ENCODE measurements around the gene SEC63.

The SEC63 gene

DNA sequence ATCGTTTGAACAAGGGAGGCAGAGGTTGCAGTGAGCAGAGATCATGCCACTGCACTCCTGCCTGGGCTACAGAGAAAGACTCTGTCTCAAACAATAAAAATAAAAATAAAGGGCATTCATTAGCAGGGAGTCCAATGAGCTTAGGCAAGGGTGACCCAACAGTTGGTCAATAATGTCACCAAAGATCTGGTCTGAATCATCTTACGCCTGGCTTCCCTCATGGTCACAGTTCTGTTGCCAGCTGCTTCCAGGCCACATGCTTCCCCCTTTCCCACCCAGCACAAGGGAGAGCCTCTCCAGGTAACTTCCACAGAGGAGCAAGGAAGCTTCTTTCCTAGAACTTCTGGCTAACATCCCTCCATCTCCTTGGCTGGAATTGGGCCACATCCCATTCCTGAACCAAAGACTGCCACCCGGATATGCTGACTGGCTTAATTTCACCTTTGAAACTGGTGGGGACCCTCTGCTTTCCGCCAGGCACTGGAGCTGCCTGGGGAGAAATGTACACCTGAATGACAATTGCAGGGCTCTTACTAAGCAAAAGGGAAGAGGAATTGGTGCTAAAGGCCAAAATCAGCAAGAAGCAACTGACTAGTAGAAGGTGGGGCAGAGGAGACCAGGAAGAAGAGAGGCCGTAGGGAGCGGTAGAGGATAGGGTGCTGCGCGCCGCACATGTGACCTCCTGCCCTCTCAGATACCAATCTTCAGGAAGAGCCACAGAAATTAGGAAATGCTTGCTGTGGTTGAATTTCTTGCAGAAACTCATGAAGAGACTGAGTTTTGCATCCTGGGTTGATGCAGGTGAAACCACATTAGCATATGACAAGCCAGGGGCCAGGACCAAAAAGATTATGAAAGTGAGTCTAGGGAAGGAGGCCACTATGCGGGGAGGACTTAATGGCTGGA lies 125.6 kb downstream of the SEC63 start:
- TF ChIP-seq, protein P1, sequence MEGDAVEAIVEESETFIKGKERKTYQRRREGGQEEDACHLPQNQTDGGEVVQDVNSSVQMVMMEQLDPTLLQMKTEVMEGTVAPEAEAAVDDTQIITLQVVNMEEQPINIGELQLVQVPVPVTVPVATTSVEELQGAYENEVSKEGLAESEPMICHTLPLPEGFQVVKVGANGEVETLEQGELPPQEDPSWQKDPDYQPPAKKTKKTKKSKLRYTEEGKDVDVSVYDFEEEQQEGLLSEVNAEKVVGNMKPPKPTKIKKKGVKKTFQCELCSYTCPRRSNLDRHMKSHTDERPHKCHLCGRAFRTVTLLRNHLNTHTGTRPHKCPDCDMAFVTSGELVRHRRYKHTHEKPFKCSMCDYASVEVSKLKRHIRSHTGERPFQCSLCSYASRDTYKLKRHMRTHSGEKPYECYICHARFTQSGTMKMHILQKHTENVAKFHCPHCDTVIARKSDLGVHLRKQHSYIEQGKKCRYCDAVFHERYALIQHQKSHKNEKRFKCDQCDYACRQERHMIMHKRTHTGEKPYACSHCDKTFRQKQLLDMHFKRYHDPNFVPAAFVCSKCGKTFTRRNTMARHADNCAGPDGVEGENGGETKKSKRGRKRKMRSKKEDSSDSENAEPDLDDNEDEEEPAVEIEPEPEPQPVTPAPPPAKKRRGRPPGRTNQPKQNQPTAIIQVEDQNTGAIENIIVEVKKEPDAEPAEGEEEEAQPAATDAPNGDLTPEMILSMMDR (IDR thresholded peaks at IDR 0.05; ENCODE audit: low read depth, low read length, missing control alignments), result no peak
- no peak for DNase-seq (ENCODE audit: low read depth)
- H3K4me3 ChIP-seq (ENCODE audit: low read depth, low read length), result no peak overlapping the region
- in situ Hi-C loops (cut with HindIII; ENCODE audit: low sequenced_read_pairs), result no loop called here

DNA sequence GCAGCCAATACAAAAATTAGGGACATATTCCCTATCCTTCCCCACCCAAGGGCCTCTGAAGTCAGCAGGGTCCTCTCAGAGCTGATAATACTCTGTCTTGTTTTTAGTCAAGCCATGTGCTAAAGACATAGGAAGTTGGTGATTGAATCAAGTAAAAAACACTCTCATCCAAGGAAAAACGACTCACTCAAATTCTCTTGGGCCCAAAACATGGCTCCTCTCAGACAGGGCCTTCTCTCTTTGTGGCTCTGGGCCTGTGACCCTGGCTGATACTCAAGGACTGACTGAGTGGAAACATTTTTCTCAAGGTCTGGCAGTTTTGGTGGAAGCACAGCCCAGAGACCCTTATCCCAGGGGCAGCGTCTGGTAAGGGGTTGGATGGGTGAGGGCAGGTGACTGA lies 127.9 kb downstream of the SEC63 start:
- H3K4me3 ChIP-seq (ENCODE audit: low read depth, low read length), result no peak overlapping the region
- TF ChIP-seq, protein P1 (IDR thresholded peaks at IDR 0.05; ENCODE audit: low read depth, low read length, missing control alignments), result no peak
- DNase-seq (ENCODE audit: low read depth), result no peak
- in situ Hi-C loops (cut with HindIII; ENCODE audit: low sequenced_read_pairs), result no loop called here

DNA sequence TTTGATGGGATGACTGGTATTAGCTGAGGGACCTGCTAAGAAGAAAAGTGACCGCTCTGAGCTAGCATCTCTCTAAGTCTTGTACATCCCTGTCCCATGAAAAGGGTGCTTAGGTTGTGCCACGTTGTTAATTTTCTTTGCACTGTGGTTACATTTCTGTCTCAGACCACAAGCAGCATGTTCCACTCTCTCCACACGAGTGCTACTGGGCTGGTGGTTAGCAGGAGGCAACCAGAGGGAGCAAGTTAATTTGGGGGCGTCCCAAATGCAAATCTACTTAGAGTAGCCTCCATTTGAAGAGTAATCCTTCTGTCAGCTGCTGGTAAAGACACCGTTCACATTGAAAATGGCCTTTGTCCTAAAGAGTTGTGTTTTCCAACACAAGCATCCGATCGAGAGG lies 130.5 kb downstream of the SEC63 start:
- no peak for DNase-seq (ENCODE audit: low read depth)
- H3K4me3 ChIP-seq (ENCODE audit: low read depth, low read length), result no peak overlapping the region
- TF ChIP-seq, protein P1 (IDR thresholded peaks at IDR 0.05; ENCODE audit: low read depth, low read length, missing control alignments), result no peak
- in situ Hi-C loops (cut with HindIII; ENCODE audit: low sequenced_read_pairs), result no loop called here

DNA sequence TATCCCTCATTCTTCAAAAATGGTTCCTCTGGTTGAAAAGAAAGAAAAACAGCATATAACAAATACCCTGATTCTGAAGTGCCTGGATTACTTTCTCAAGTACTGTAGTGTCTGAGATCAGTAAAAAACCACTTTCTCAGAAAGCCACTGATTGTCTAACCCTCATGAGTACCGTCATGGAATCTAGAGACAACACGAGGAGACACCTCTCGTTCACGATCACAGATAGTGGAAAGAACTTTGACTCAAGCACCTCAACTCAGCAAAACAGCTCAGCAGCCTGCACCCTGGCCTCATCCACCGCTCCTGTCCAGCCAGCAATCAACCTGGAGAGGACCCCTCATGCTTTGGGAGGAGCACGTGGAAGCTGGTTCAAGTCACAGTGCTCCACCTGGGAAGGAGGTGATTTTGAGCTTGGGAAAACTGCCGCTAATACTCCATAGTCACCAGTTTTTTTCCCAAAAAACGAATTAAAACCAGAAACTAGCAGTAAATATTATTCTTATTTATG lies 134.9 kb downstream of the SEC63 start:
- DNase-seq (ENCODE audit: low read depth), result no peak
- in situ Hi-C loops (cut with HindIII; ENCODE audit: low sequenced_read_pairs), result no loop called here
- no peak overlapping the region for H3K4me3 ChIP-seq (ENCODE audit: low read depth, low read length)
- TF ChIP-seq, protein P1 (IDR thresholded peaks at IDR 0.05; ENCODE audit: low read depth, low read length, missing control alignments), result no peak

DNA sequence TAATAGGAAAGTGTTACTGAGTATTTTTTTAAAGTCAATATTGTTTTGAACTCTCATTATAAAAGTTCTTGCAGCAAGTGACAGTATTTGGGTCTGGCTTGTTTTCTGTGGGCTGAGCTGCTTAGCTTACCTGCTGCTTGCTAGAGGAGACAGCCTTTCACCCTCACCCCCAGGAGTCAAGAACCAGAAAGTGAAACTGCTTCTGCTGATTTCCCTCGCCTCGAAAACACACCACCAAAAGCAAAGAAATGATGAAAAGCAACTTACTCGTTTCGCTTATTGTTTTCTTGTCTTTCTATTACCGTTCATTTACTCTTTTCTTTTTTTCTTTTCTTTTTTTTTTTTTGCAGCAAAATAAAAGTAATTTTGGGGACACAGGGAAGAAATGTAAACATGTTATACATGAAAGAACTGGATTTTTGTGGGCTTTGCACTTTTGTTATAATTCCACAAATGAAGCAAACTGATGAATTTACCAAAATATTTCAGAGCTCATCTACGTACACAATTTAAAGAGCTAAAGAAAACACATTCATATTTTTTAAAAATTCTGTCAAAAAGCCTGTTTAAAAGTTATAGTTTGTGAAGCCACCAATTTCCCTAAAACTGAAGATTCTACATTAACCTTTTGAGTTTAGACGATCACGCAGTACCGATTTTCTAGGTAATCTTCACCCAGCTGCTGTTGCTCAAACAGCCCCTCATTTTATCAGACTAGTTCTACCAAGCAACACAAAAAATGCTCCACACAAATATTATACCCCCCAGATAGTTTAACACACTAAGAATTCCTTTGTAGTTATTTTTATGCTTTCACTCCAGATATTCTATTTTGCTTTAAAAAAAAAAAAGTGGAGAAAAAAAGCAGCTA lies 135.6 kb downstream of the SEC63 start:
- TF ChIP-seq, protein P1 (IDR thresholded peaks at IDR 0.05; ENCODE audit: low read depth, low read length, missing control alignments), result no peak
- in situ Hi-C loops (cut with HindIII; ENCODE audit: low sequenced_read_pairs), result no loop called here
- DNase-seq (ENCODE audit: low read depth), result no peak
- no peak overlapping the region for H3K4me3 ChIP-seq (ENCODE audit: low read depth, low read length)

DNA sequence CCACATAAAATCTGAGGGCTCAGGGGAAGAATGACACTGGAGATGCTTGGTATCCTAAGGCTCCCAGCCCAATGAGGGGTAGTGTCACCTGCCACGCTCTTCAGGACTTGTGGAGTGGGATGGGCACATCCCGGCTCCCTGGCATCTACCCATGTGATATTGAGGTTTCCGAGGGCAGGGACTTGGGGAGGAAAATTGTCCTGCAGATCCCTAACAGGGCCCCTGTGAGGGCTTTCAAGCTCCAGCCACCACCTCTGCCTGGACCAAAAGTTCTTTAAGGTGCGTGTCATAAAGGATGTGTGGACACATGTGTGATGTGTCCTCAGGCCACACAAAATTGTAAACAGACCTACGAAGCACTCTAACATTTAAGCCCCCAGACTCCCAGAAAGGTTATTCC lies 136.4 kb downstream of the SEC63 start:
- no peak overlapping the region for H3K4me3 ChIP-seq (ENCODE audit: low read depth, low read length)
- in situ Hi-C loops (cut with HindIII; ENCODE audit: low sequenced_read_pairs), result no loop called here
- TF ChIP-seq, protein P1 (IDR thresholded peaks at IDR 0.05; ENCODE audit: low read depth, low read length, missing control alignments), result no peak
- DNase-seq (ENCODE audit: low read depth), result no peak
